Common myeloid progenitor, CD34-positive (primary cell): ENCODE measurements around the gene RACK1.

Source experiments
- CTCF ChIA-PET: fragments of 350-600 bp; sonication (Branson Sonifier 250); formaldehyde crosslinking; loops from one replicate; lab custom pipeline; 2021; ENCODE audit warnings: antibody characterized with exemption; lab: Charles Lee
- POLR2A ChIA-PET: fragments of 350-600 bp; sonication (Branson Sonifier 250); formaldehyde crosslinking; loops from one replicate; lab custom pipeline; 2021; ENCODE audit warnings: antibody characterized with exemption; lab: Charles Lee
- DNase-seq, 3 donors: peaks; one replicate each; pipeline versions ENCODE4 v3.0.0 to v3.0.0-alpha.2; 2013
- H3K27ac ChIP-seq, 2 experiments: 1 replicate in 1 of 2; 2 replicates in 1 of 2; pipeline ENCODE4 v1.7.0; 2013; ENCODE audit warnings: inconsistent platforms in 2 of 2, low read length in 2 of 2, mild to moderate bottlenecking in 2 of 2, low read depth in 1 of 2, moderate library complexity in 1 of 2; ENCODE audit not compliant: severe bottlenecking in 2 of 2, insufficient read depth in 1 of 2, poor library complexity in 1 of 2
- H3K27me3 ChIP-seq, 5 experiments: replicated peaks in 2 of 5; 1 replicate in 3 of 5; 2 replicates in 2 of 5; pipeline versions ENCODE4 v1.6.1 to v1.7.0; 2013; ENCODE audit warnings: low read length in 4 of 5, mild to moderate bottlenecking in 2 of 5, moderate library complexity in 2 of 5, inconsistent platforms in 1 of 5; ENCODE audit not compliant: insufficient read depth in 5 of 5, control insufficient read depth in 4 of 5
- H3K36me3 ChIP-seq, 4 experiments: 1 replicate in 2 of 4; 2 replicates in 2 of 4; pipeline versions ENCODE4 v1.6.1 to v1.7.0; 2013; ENCODE audit warnings: low read length in 3 of 4, control low read depth in 1 of 4, mild to moderate bottlenecking in 1 of 4; ENCODE audit not compliant: control insufficient read depth in 4 of 4, insufficient read depth in 4 of 4
- H3K4me1 ChIP-seq, 4 experiments: 1 replicate in 3 of 4; 2 replicates in 1 of 4; pipeline versions ENCODE4 v1.6.1 to v1.7.1; 2013; ENCODE audit warnings: low read length in 3 of 4, mild to moderate bottlenecking in 3 of 4, control low read depth in 1 of 4, inconsistent platforms in 1 of 4, moderate library complexity in 1 of 4; ENCODE audit not compliant: control insufficient read depth in 4 of 4, insufficient read depth in 4 of 4; ENCODE audit errors: control extremely low read depth in 1 of 4
- H3K4me3 ChIP-seq, 7 experiments: 1 replicate in 4 of 7; 2 replicates in 3 of 7; pipeline versions ENCODE4 v1.5.1 to v1.7.0; 2013; ENCODE audit warnings: mild to moderate bottlenecking in 7 of 7, low read length in 6 of 7, moderate library complexity in 6 of 7, inconsistent platforms in 2 of 7, low read depth in 2 of 7, control low read depth in 1 of 7; ENCODE audit not compliant: insufficient read depth in 4 of 7, control insufficient read depth in 1 of 7; ENCODE audit errors: extremely low read depth in 1 of 7
- H3K9me3 ChIP-seq, 5 experiments: 1 replicate in 4 of 5; 2 replicates in 1 of 5; pipeline versions ENCODE4 v1.6.1 to v1.7.1; 2013; ENCODE audit warnings: low read length in 4 of 5, mild to moderate bottlenecking in 2 of 5, inconsistent platforms in 1 of 5, low read depth in 1 of 5, moderate library complexity in 1 of 5; ENCODE audit not compliant: control insufficient read depth in 4 of 5, insufficient read depth in 2 of 5; ENCODE audit errors: control extremely low read depth in 1 of 5
- WGBS: methylation state at CpG from one replicate; pipeline ENCODE4 v1.1.5; 2013; ENCODE audit not compliant: insufficient coverage; 5-methylcytosine and 5-hydroxymethylcytosine counted together

Gene RACK1

GRCh38 chr5:181203777-181204112 lies 40.0 kb downstream of the RACK1 start:
- Histone ChIP-seq H3K4me1 (peaks cover 1 to 41% (median 34%) of the 10 kb centered on the region in 4 experiments), H3K36me3 (no peaks in the 10 kb centered on the region), H3K27ac (no peak overlapping the region), H3K4me3 (peak overlapping the region; percentile 37 to 83 (median 73)), H3K9me3 (no peaks in the 10 kb centered on the region), H3K27me3 (peaks cover 0 to 50% (median 20%) of the 10 kb centered on the region in 5 experiments)
- WGBS = 3% methylated on average over 13 of the region's 17 CpGs
- CTCF ChIA-PET = interaction anchor here (1.4 to 7.2 kb wide), 3 partner anchors 13 to 33 kb away, joined by 3 to 105 read pairs (median 9); no protein-coding TSS in a partner anchor
- POLR2A ChIA-PET = interaction anchor here (0.5 to 2.4 kb wide), 2 partner anchors 12 to 15 kb away, joined by 3 to 10 read pairs; no protein-coding TSS in a partner anchor
- no peak for DNase-seq

GRCh38 chr5:181203093-181203711 lies 40.5 kb downstream of the RACK1 start:
- Histone ChIP-seq H3K9me3 (no peaks in the 10 kb centered on the region), H3K27me3 (peaks cover 0 to 50% (median 20%) of the 10 kb centered on the region in 5 experiments), H3K36me3 (no peaks in the 10 kb centered on the region), H3K27ac (no peak overlapping the region), H3K4me3 (peak overlapping the region in 4 of 7 experiments; percentile 37 to 83 (median 73)), H3K4me1 (peaks cover 1 to 41% (median 34%) of the 10 kb centered on the region in 4 experiments)
- CTCF ChIA-PET = interaction anchor here (1.4 to 7.2 kb wide), 3 partner anchors 12 to 33 kb away, joined by 3 to 105 read pairs (median 9); no protein-coding TSS in a partner anchor
- WGBS = 89% methylated on average over 4 of the region's 11 CpGs
- peak in 1 of 3 donors; percentile 42 for DNase-seq
- POLR2A ChIA-PET = interaction anchor here (0.5 to 2.4 kb wide), 2 partner anchors 12 to 15 kb away, joined by 3 to 10 read pairs; no protein-coding TSS in a partner anchor

- Histone ChIP-seq H3K9me3 (no peaks in the 10 kb centered on the region), H3K4me1 (peaks cover 1 to 27% (median 26%) of the 10 kb centered on the region in 4 experiments), H3K36me3 (no peaks in the 10 kb centered on the region), H3K27ac (no peak overlapping the region), H3K4me3 (no peak overlapping the region), H3K27me3 (peaks cover 0 to 50% (median 18%) of the 10 kb centered on the region in 5 experiments)
- DNase-seq = no peak
- CTCF ChIA-PET = interaction anchor here (1.0 to 1.2 kb wide), 3 partner anchors 9 to 12 kb away, joined by 3 to 4 read pairs (median 4); no protein-coding TSS in a partner anchor
- POLR2A ChIA-PET = no interaction called here
- WGBS = 75% methylated on average over 2 of the region's 4 CpGs
Measured at GRCh38 chr5:181200816-181201215, 42.9 kb downstream of the RACK1 start.

- Histone ChIP-seq H3K4me3 (no peak overlapping the region), H3K4me1 (peaks cover 0 to 20% (median 18%) of the 10 kb centered on the region in 4 experiments), H3K36me3 (no peaks in the 10 kb centered on the region), H3K27me3 (peaks cover 0 to 42% (median 16%) of the 10 kb centered on the region in 5 experiments), H3K27ac (no peak overlapping the region), H3K9me3 (no peaks in the 10 kb centered on the region)
- 88% methylated on average over 5 of the region's 12 CpGs for WGBS
- POLR2A ChIA-PET = no interaction called here
- DNase-seq = no peak
- CTCF ChIA-PET = interaction anchor here (0.9 to 1.2 kb wide), 4 partner anchors 8 to 17 kb away, joined by 3 to 4 read pairs (median 4); no protein-coding TSS in a partner anchor
Measured at GRCh38 chr5:181199881-181200638, 43.6 kb downstream of the RACK1 start.

- Histone ChIP-seq H3K4me1 (peaks cover 0 to 9% (median 8%) of the 10 kb centered on the region in 4 experiments), H3K27me3 (peaks cover 0 to 32% (median 15%) of the 10 kb centered on the region in 5 experiments), H3K4me3 (no peak overlapping the region), H3K9me3 (no peaks in the 10 kb centered on the region), H3K36me3 (no peaks in the 10 kb centered on the region), H3K27ac (no peak overlapping the region)
- whole genome bisulfite sequencing = 90% methylated on average over 8 of the region's 9 CpGs
- CTCF ChIA-PET = interaction anchor here (0.9 to 1.9 kb wide), 3 partner anchors 9 to 18 kb away, joined by 3 to 5 read pairs (median 3); no protein-coding TSS in a partner anchor
- DNase-seq = no peak
- POLR2A ChIA-PET = no interaction called here
Measured at GRCh38 chr5:181198905-181199519, 44.7 kb downstream of the RACK1 start.

GRCh38 chr5:181198106-181198685 lies 45.5 kb downstream of the RACK1 start:
- H3K4me3 ChIP-seq = no peak overlapping the region
- no peaks in the 10 kb centered on the region for H3K36me3 ChIP-seq
- peaks cover 0 to 23% (median 15%) of the 10 kb centered on the region in 5 experiments for H3K27me3 ChIP-seq
- ChIA-PET CTCF (interaction anchor here (0.9 to 1.9 kb wide), 3 partner anchors 10 to 11 kb away, joined by 3 to 5 read pairs (median 3); no protein-coding TSS in a partner anchor), POLR2A (no interaction called here)
- H3K9me3 ChIP-seq = no peaks in the 10 kb centered on the region
- H3K27ac ChIP-seq = no peak overlapping the region
- DNase-seq = no peak
- peaks cover 0 to 1% (median 0%) of the 10 kb centered on the region in 4 experiments for H3K4me1 ChIP-seq
- 89% methylated on average over 3 of the region's 12 CpGs for WGBS
